ENCODE data around the gene TAX1BP3. TPM values are rescaled to one million over a fixed set of nuclear protein-coding genes. Genes with fewer than 3 reads are reported as not detected.

Gene TAX1BP3
- total RNA-seq, 1 experiment from 2014 or later = 111 TPM

DNA sequence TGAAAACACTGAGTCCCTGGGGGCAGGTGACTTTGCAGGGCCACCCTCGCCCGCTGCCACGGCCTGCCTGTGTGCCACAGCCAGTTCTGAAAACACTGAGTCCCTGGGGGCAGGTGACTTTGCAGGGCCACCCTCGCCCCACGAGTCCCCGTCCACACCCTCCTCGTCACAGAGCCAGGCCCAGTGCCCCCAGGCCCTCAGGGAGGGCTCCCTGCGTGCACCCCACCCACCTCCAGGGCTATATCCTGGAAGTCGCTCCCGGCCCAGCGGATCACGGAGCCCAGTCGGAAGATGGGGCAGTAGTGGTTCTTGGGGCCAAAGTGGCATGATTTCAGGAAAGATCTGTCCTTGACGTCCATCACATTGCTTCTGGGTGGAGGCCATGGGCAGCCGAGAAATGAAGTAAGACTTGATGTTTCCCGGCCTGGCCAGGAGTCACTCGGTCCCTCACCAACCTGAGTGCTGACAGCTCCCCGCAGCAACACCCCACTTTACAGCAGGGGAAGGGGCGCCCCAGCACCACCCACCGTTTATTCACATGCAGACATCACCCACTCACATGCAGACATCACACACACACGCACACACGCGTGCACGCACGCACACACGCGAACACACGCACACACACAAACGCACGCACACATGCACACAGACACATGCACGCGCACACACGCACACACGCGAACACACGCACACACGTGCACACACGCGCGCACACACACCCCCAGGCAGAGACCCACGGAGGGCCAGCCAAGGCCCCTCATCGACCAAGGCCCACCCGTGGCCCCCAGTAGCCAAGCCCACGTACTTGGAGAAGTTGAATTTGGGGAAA, 21.1 kb upstream of the TAX1BP3 start:
- DNase-seq (ENCODE audit: low spot score) = no peak
- in situ Hi-C loops (cut with HindIII; ENCODE audit: low sequenced_read_pairs) = no loop called here

GRCh38 chr17:3688852-3689261, 20.5 kb upstream of the TAX1BP3 start:
- no peak for DNase-seq (ENCODE audit: low spot score)
- in situ Hi-C loops (cut with HindIII; ENCODE audit: low sequenced_read_pairs) = no loop called here

- in situ Hi-C loops (cut with HindIII; ENCODE audit: low sequenced_read_pairs) = no loop called here
- DNase-seq (ENCODE audit: low spot score) = no peak
Measured at GRCh38 chr17:3688027-3688553, 19.7 kb upstream of the TAX1BP3 start.

- no peak for DNase-seq (ENCODE audit: low spot score)
- in situ Hi-C loops (cut with HindIII; ENCODE audit: low sequenced_read_pairs) = no loop called here
Measured at GRCh38 chr17:3685174-3685573, 16.8 kb upstream of the TAX1BP3 start.

- no peak for DNase-seq (ENCODE audit: low spot score)
- in situ Hi-C loops (cut with HindIII; ENCODE audit: low sequenced_read_pairs) = no loop called here
Measured at GRCh38 chr17:3683054-3683511, 14.7 kb upstream of the TAX1BP3 start.

DNA sequence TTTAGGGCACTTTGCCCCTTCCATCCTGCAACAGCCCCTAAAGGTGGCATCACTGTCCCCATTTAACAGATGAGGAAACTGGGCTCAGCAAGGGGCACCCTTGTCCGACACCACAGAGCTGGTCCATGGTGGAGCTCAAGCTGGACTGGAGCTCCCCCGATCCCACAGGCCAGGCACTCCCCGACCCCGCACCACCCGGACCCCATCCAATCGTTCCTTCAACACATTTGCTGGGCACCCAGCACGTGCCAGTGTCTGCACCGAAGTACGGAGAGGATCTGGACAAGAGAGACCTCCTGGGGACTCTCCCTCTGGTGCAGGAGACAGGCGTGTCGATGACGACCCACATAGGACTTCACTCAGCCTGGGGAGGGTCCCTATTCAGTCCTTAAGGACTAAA, 13.7 kb upstream of the TAX1BP3 start:
- DNase-seq (ENCODE audit: low spot score) = no peak
- in situ Hi-C loops (cut with HindIII; ENCODE audit: low sequenced_read_pairs) = no loop called here

DNA sequence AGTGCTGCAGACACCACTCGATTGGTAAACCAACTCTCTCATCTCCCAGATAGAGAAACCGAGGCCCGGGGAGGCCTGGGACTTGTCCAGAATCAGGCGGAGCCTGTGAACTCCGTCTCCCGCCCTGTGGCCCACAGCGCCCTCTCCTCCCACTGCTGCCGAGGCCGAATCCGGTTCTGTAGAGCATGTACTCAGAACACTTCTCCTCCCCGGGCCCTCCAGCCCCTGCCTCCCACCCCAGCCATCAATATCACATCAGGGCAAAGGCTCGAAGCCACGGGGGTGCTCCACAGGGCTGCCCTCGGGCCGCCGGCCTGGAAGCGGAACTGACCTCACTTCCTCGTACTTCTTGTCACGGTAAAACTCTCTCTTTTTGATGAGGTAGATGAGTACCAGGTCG, 13.2 kb upstream of the TAX1BP3 start:
- in situ Hi-C loops (cut with HindIII; ENCODE audit: low sequenced_read_pairs) = no loop called here
- no peak for DNase-seq (ENCODE audit: low spot score)

DNA sequence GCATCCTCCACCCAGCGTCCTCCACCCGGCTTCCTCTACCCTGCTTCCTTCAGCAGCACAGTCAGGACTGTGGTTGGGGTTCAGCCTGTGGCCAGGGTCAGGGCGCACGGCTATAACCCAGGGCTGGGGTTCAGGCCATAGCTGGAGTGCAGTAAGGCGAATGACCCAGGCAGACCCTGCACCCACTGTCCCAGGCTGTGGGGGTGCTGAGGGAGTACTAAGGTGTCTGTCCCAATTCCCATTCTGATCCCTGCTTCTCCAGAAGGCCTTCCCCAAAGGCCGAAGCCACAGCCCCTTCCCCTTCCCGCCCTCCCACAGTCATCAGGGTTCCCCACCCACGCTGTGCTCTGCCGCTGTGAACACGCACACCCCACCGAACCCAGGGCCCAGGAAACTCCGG, 12.7 kb upstream of the TAX1BP3 start:
- in situ Hi-C loops (cut with HindIII; ENCODE audit: low sequenced_read_pairs) = no loop called here
- no peak for DNase-seq (ENCODE audit: low spot score)

DNA sequence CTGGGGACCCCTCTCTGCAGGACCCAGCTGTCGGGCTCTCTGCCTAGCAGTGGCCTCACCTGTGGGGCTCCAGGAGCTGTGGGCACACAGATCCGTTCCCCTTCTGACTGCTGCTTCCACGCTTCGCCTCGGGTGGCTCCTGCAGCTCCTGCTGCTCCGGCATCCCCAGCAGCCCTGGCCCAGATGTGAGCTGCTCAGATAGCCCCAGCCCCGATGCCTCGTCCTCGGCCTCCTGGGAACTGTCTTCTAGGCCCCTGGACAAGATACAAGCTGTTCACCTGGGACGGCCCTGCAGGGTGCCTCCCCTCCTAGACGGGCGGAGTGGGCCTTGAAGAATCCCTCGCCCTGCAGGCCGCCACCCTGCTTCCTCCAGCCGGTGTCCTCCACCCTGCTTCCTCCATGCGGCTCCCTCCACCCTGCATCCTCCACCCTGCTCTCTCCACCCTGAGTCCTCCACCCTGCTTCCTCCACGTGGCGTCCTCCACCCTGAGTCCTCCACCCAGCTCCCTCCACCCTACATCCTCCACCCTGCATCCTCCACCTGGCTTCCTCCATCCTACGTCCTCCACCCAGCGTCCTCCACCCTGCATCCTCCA, 11.3 kb upstream of the TAX1BP3 start:
- in situ Hi-C loops (cut with HindIII; ENCODE audit: low sequenced_read_pairs) = no loop called here
- no peak for DNase-seq (ENCODE audit: low spot score)

DNA sequence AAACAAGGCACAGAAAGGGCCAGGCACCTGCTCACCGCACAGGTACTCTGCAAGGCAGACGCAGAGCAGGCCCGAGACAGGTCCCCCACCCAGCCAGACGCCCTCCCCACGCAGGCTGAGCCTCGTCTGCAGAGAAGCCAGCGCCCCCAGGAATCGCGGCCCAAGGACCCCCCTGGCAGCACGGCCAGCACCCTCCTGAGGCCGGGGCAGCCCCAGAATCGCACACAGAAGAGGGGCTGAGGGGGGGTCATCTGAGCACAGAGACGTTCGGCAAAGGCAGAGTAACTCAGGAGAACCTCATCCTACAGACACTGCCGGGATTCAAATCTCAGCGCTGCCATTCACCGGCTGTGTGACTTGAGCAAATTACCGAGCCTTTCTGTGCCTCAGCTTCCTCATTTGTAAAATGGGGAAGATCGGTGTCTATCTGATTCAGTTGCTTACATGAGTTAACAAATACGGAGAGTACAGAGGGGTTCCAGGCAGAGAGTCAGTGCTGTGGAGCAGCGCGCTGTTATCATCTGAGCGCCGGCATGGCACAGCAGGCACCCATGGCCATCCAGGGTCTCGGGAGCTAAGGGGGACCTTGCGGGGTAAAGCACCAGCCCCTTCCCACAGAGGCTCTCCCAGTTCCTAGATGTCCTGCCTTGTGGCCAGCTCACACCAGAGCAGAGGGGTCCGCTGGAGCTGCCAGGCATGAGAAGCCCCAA, 10.6 kb upstream of the TAX1BP3 start:
- in situ Hi-C loops (cut with HindIII; ENCODE audit: low sequenced_read_pairs) = no loop called here
- no peak for DNase-seq (ENCODE audit: low spot score)

DNA sequence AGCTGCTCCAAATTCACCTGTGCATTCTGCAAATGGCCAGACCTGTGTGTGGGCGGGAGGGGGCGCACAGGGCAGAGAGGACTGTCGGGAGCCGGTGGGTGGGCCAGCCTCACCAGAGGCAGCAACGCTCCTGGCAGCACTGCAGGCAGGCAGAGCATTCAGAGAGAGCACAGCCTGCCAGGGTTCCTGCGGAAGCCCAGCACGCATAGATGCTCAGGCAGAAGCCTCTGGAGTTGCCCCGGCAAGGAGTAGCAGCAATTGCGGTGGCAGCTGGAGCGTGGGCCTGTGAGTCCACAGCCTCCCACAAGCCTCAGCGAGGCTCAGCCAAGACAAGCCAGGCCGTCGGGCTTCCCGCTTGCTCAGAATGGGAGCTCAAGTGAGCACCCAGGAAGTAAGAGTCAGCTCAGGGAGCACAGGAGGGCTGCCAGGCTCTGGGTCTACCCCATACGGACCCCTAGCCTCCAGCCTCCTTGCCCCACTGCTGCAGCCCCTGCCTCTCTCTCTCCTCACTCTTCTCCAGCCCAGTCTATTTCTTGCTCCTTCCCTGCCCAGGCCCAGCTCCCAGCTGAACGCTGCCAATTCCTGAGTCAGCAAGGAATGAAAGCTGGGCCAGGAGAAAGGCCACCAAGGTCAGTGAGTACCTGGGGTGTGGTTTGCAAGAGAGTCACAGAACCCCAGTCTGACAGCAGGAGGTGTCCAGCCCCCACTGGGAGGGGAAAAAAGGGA, 9.9 kb upstream of the TAX1BP3 start:
- no peak for DNase-seq (ENCODE audit: low spot score)
- in situ Hi-C loops (cut with HindIII; ENCODE audit: low sequenced_read_pairs) = no loop called here

GRCh38 chr17:3675886-3676285, 7.5 kb upstream of the TAX1BP3 start:
- in situ Hi-C loops (cut with HindIII; ENCODE audit: low sequenced_read_pairs) = no loop called here
- DNase-seq (ENCODE audit: low spot score) = no peak

GRCh38 chr17:3672571-3672970, 4.2 kb upstream of the TAX1BP3 start:
- in situ Hi-C loops (cut with HindIII; ENCODE audit: low sequenced_read_pairs) = no loop called here
- no peak for DNase-seq (ENCODE audit: low spot score)

GRCh38 chr17:3669548-3669947, 1.2 kb upstream of the TAX1BP3 start:
- in situ Hi-C loops (cut with HindIII; ENCODE audit: low sequenced_read_pairs) = no loop called here
- no peak for DNase-seq (ENCODE audit: low spot score)

DNA sequence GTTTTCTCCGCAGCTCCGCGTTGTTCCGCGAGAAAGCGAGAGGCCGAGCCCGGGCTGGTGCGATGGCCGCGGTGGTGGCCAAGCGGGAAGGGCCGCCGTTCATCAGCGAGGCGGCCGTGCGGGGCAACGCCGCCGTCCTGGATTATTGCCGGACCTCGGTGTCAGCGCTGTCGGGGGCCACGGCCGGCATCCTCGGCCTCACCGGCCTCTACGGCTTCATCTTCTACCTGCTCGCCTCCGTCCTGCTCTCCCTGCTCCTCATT, 638 bp upstream of the TAX1BP3 start:
- in situ Hi-C loops (cut with HindIII; ENCODE audit: low sequenced_read_pairs) = no loop called here

DNA sequence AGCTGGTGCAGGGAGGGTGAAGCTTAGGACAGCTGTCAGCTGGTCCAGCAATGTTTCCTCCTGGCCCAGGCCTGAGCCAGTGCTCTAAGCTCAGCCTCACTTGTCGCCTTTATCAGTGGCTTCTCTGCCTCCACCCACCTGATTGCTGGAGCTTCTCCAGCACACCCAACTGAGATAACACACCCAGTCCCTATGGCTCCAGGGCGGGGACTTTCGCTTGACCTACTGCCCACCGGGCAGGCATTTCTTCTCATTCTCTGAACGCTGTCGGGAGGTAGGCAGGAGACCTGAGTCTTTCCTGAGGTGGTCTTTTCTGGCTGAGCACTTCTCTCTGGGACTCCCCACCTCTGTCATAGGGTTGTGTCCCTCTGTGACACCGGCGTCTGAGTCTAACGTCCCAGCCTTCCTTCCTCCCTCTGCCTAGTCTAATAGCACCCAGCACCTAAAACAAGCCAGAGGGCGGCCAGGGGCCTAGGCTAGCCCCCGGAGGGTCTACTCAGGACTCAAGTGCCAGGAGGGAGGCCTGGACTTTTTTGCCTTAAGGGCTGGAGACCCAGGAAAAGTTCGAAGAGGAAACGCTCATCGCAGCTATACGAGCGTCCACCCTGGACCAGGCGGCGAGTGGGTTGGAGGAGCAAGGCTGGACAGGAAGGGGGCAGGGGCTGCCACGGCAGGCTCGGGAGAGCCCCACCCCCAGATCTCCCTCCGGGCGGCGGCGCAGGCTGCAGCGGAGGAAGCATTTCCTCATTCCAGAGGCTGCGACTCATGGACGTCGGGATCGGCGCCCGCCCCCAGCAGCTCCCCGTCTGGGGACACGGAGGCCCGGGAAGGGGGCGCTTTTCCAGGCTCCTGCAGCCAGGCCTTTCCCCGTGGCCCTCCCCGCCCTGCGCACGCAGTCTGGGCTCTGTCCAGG, 756 bp downstream of the TAX1BP3 start:
- DNase-seq (ENCODE audit: low spot score) = peak; percentile 47

More for the DNA sequence above, 638 bp upstream of the TAX1BP3 start:
- DNase-seq (ENCODE audit: low spot score) = no peak

DNA sequence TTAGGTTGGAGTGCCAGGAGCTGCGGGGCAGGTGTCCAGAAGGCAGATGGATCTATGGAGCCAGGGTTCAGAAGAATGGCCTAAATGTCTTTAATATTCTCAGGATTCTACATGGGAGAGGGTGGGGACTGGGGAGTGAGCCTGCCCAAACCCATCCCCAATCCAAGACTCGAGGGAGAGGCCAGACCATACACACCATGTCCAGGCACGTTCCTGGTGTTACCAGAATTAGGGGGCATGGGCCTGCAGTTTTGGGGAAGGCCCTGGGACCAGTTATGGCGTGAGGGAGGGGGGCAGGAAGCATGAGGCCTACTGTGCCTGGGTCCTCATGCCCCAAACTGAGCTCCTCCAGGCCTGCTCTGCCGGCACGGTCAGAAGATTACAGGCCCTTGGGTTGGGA, 1.9 kb downstream of the TAX1BP3 start:
- in situ Hi-C loops (cut with HindIII; ENCODE audit: low sequenced_read_pairs) = no loop called here

More for the DNA sequence above, 756 bp downstream of the TAX1BP3 start:
- in situ Hi-C loops (cut with HindIII; ENCODE audit: low sequenced_read_pairs) = no loop called here

DNA sequence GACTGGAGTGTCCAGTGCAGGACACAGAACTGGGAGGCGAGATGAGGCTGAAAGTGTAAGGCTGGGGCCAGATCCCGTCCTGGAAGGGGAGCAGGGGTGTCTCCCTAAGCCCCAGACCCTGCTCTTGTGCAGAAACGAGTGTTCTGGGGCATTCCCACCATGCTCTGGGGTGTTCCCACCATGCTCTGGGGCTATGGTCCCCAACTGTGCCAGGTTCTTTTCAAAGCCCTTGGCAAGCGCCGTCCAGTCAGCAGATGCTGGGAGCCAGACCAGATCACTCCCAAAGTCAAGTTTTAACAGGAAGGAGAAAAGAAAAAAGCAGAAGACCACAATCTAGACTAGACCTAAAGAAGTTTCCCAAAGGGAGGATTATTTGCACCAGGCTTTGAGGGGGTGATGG, 2.5 kb downstream of the TAX1BP3 start:
- DNase-seq (ENCODE audit: low spot score) = no peak
- in situ Hi-C loops (cut with HindIII; ENCODE audit: low sequenced_read_pairs) = no loop called here

More for the DNA sequence above, 1.9 kb downstream of the TAX1BP3 start:
- no peak for DNase-seq (ENCODE audit: low spot score)
